Measurements from ENCODE around the gene EXOC1L. TPM values are rescaled to one million over a fixed set of nuclear protein-coding genes. Genes with fewer than 3 reads are reported as not detected.
A peak's percentile ranks its signal among the peaks of the same experiment; 100 is the strongest.

EXOC1L gene
- polyA plus RNA-seq, 3 donors = not detected

DNA sequence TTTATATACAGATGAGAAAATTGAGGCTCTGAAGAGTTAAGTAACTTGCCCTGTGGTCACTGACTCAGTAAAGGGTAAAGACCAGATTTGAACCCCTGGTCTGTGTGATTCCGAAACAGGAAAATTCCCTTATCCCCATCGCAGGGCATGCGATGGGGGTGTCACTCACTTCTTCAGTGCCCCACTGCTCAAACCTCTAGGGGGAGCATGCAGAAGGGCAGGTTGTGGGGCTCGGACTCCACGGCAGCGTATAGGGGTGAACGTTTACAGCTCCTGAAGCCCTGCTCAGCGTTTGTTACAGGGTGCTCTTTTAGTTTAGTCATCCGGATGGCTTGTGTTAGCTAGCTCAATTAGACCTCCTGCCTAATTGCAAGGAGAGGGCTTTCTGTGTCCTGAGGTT, 30.1 kb downstream of the EXOC1L start:
- no peak overlapping the region for H3K27ac Mint-ChIP-seq
- H3K4me3 Mint-ChIP-seq = no peak overlapping the region
- WGBS (ENCODE audit: insufficient coverage) = 90% methylated on average over 5 of the region's 9 CpGs
- TF ChIP-seq, protein P1, sequence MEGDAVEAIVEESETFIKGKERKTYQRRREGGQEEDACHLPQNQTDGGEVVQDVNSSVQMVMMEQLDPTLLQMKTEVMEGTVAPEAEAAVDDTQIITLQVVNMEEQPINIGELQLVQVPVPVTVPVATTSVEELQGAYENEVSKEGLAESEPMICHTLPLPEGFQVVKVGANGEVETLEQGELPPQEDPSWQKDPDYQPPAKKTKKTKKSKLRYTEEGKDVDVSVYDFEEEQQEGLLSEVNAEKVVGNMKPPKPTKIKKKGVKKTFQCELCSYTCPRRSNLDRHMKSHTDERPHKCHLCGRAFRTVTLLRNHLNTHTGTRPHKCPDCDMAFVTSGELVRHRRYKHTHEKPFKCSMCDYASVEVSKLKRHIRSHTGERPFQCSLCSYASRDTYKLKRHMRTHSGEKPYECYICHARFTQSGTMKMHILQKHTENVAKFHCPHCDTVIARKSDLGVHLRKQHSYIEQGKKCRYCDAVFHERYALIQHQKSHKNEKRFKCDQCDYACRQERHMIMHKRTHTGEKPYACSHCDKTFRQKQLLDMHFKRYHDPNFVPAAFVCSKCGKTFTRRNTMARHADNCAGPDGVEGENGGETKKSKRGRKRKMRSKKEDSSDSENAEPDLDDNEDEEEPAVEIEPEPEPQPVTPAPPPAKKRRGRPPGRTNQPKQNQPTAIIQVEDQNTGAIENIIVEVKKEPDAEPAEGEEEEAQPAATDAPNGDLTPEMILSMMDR (IDR thresholded peaks at IDR 0.05) = no peak
- H3K27me3 Mint-ChIP-seq (ENCODE audit: low read depth in 3 of 3) = peaks cover 0 to 4% (median 3%) of the 10 kb centered on the region in 3 donors
- peaks cover 0 to 2% of the 10 kb centered on the region in 2 donors for H3K27me3 ChIP-seq (ENCODE audit: control insufficient read depth in 2 of 2, insufficient read depth in 2 of 2, low read length in 2 of 2)
- peaks cover 0 to 16% (median 3%) of the 10 kb centered on the region in 7 donors for H3K9me3 Mint-ChIP-seq
- no peak overlapping the region for H3K9ac ChIP-seq (ENCODE audit: insufficient read depth, low read length, poor library complexity, severe bottlenecking)
- no peak overlapping the region for H3K4me2 ChIP-seq (replicated peaks; ENCODE audit: extremely low read depth, low read length, poor library complexity, severe bottlenecking)
- H4K20me1 ChIP-seq (ENCODE audit: insufficient read depth, low read length) = no peaks in the 10 kb centered on the region
- peaks cover 3% of the 10 kb centered on the region for H3K4me1 Mint-ChIP-seq
- no peaks in the 10 kb centered on the region for H3K36me3 Mint-ChIP-seq
- H3K4me1 ChIP-seq (ENCODE audit: control insufficient read depth in 1 of 2, insufficient read depth in 2 of 2, low read length in 2 of 2) = peaks cover 7% of the 10 kb centered on the region in 2 donors
- no peaks in the 10 kb centered on the region for H3K9me3 ChIP-seq (replicated peaks in 1 of 2; ENCODE audit: control insufficient read depth in 1 of 2, insufficient read depth in 1 of 2, low read length in 2 of 2)
- peaks cover 13% of the 10 kb centered on the region for H3K79me2 ChIP-seq (ENCODE audit: insufficient read depth, low read length)
- intact Hi-C loops (cut with micrococcal nuclease) = loop anchor here (5.0 to 10.0 kb wide), 5 partner anchors 95 to 505 kb away; partner anchors contain the start of genes CEP135 (in 2 of the 2), CLOCK (in 2 of the 2) and SRD5A3 (in 1 of the 2)
- H2AFZ ChIP-seq (ENCODE audit: insufficient read depth, low read depth, low read length, poor library complexity, severe bottlenecking) = no peak overlapping the region
- H3K4me3 ChIP-seq (replicated peaks in 1 of 3; ENCODE audit: low read depth in 2 of 3, low read length in 3 of 3) = no peak overlapping the region
- no peaks in the 10 kb centered on the region for H3K36me3 ChIP-seq (replicated peaks in 1 of 2; ENCODE audit: control insufficient read depth in 1 of 2, insufficient read depth in 2 of 2, low read length in 2 of 2)
- no peak for DNase-seq
- H3K27ac ChIP-seq (ENCODE audit: low read depth in 1 of 2, low read length in 2 of 2) = no peak overlapping the region

DNA sequence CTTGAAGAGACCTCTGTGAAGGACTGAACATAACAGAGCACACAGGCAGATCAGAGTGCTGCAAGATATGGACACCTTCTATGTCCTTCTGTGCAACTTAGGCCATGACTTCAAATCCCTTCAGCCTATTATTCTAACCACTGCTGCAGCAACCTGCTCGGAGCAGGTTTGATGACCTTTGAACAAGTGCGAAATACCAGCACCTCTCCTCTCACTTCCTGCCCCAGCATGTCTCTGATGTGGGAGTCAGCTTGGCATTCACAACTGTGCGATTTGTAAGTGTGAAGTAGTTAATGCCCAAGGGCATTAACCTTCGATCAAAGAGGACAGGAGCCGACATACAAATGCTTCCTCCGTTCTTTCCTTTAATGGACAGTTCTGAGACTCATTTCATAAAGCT, 32.3 kb downstream of the EXOC1L start:
- Histone ChIP-seq H3K4me1 (ENCODE audit: control insufficient read depth in 1 of 2, insufficient read depth in 2 of 2, low read length in 2 of 2) (peaks cover 8 to 15% of the 10 kb centered on the region in 2 donors), H4K20me1 (ENCODE audit: insufficient read depth, low read length) (no peaks in the 10 kb centered on the region), H3K4me2 (replicated peaks; ENCODE audit: extremely low read depth, low read length, poor library complexity, severe bottlenecking) (no peak overlapping the region), H3K79me2 (ENCODE audit: insufficient read depth, low read length) (peaks cover 34% of the 10 kb centered on the region), H3K4me3 (replicated peaks in 1 of 3; ENCODE audit: low read depth in 2 of 3, low read length in 3 of 3) (no peak overlapping the region), H2AFZ (ENCODE audit: insufficient read depth, low read depth, low read length, poor library complexity, severe bottlenecking) (peak overlapping the region; percentile 27), H3K27me3 (ENCODE audit: control insufficient read depth in 2 of 2, insufficient read depth in 2 of 2, low read length in 2 of 2) (peaks cover 0 to 2% of the 10 kb centered on the region in 2 donors), H3K36me3 (replicated peaks in 1 of 2; ENCODE audit: control insufficient read depth in 1 of 2, insufficient read depth in 2 of 2, low read length in 2 of 2) (no peaks in the 10 kb centered on the region), H3K27ac (ENCODE audit: low read depth in 1 of 2, low read length in 2 of 2) (no peak overlapping the region), H3K9me3 (replicated peaks in 1 of 2; ENCODE audit: control insufficient read depth in 1 of 2, insufficient read depth in 1 of 2, low read length in 2 of 2) (no peaks in the 10 kb centered on the region), H3K9ac (ENCODE audit: insufficient read depth, low read length, poor library complexity, severe bottlenecking) (no peak overlapping the region)
- TF ChIP-seq, protein P1 (IDR thresholded peaks at IDR 0.05) = no peak
- DNase-seq = no peak
- Mint-ChIP-seq H3K9me3 (peaks cover 0 to 13% (median 2%) of the 10 kb centered on the region in 7 donors), H3K4me1 (peaks cover 3% of the 10 kb centered on the region), H3K27me3 (ENCODE audit: low read depth in 3 of 3) (peaks cover 0 to 4% (median 3%) of the 10 kb centered on the region in 3 donors), H3K4me3 (no peak overlapping the region), H3K36me3 (no peaks in the 10 kb centered on the region), H3K27ac (no peak overlapping the region)
- WGBS (ENCODE audit: insufficient coverage) = 100% methylated on average over 1 of the region's 6 CpGs
- intact Hi-C loops (cut with micrococcal nuclease) = loop anchor here (5.0 to 10.0 kb wide), 5 partner anchors 93 to 507 kb away; partner anchors contain the start of genes CEP135 (in 2 of the 2), CLOCK (in 2 of the 2) and SRD5A3 (in 1 of the 2)

Data from CD14-positive monocyte (primary cell).